Kidney (tissue), 14 donors: ENCODE measurements around the gene PHF21A. TPM values are rescaled to one million over a fixed set of nuclear protein-coding genes. Genes with fewer than 3 reads are reported as not detected.
"Not testable (repeated sequence)": the region's sequence is repeated elsewhere in the genome, so short reads cannot be mapped to it uniquely, and the experiment has no call there.

ENCODE experiments used
- DNase-seq, 5 donors: peaks; one replicate each; pipeline ENCODE4 v3.0.0-alpha.2; 2013 to 2020
- FAIRE-seq: peaks from 2 replicates; lab custom pipeline; 2012; peaks lifted over from hg19 to GRCh38; lab: Jason Lieb, UNC
- H3K27ac ChIP-seq, 2 donors: one replicate each; pipeline ENCODE4 v1.7.0; 2013; ENCODE audit warnings: low read depth in 2 of 2, low read length in 2 of 2, inconsistent platforms in 1 of 2
- H3K27me3 ChIP-seq: one replicate; pipeline ENCODE4 v1.7.1; 2013; ENCODE audit warnings: low read length, inconsistent platforms; ENCODE audit not compliant: control insufficient read depth, insufficient read depth
- H3K36me3 ChIP-seq, 3 donors: one replicate each; pipeline versions ENCODE4 v1.7.0 to v1.7.1; 2013; ENCODE audit warnings: low read length in 3 of 3, control low read depth in 1 of 3, inconsistent platforms in 1 of 3; ENCODE audit not compliant: insufficient read depth in 3 of 3, control insufficient read depth in 2 of 3
- H3K4me1 ChIP-seq, 3 donors: one replicate each; pipeline versions ENCODE4 v1.7.0 to v1.7.1; 2013; ENCODE audit warnings: low read length in 3 of 3, inconsistent platforms in 1 of 3, low read depth in 1 of 3; ENCODE audit not compliant: control insufficient read depth in 2 of 3, insufficient read depth in 2 of 3
- H3K4me3 ChIP-seq, 3 donors: one replicate each; pipeline versions ENCODE4 v1.7.0 to v1.8.1; 2013; ENCODE audit warnings: low read length in 3 of 3, control low read depth in 1 of 3, inconsistent platforms in 1 of 3
- H3K9ac ChIP-seq, 3 donors: one replicate each; pipeline versions ENCODE4 v1.7.0 to v1.7.1; 2013; ENCODE audit warnings: low read length in 3 of 3, control low read depth in 1 of 3, inconsistent platforms in 1 of 3
- H3K9me3 ChIP-seq, 3 donors: one replicate each; pipeline versions ENCODE4 v1.7.0 to v1.7.1; 2013; ENCODE audit warnings: low read length in 3 of 3, control low read depth in 1 of 3, inconsistent platforms in 1 of 3; ENCODE audit not compliant: control insufficient read depth in 2 of 3, insufficient read depth in 1 of 3
- CTCF ChIP-seq: IDR thresholded peaks from 3 replicates; pipeline ENCODE4 v1.5.1; 2012; ENCODE audit warnings: mild to moderate bottlenecking, moderate library complexity, borderline replicate concordance; ENCODE audit not compliant: insufficient read depth; ENCODE audit errors: extremely low read depth
- intact Hi-C: fragments of 100-400 bp; cut with DNase I; formaldehyde crosslinking; loops from one replicate; pipeline ENCODE4 v1.11.1; 2022
- polyA plus RNA-seq: library from polyadenylated mRNA; stranded (reverse); fragments of 350-450 nt; fragmentation: Illumina TruSeq; extraction: RNeasy Lipid Tissue Mini Kit (QIAGEN cat#74804); gene quantifications from one replicate; pipeline ENCODE4 v1.2.3, GENCODE V29; 2014; ENCODE audit warnings: low read depth, low replicate concordance; ENCODE audit not compliant: insufficient read depth
- total RNA-seq: library from RNA; stranded (reverse); fragmentation: NEBNext Ultra II Directional; extraction: Animal tissue kit (Norgen Biotek cat#: 25700); gene quantifications from one replicate; pipeline ENCODE4 v1.2.1, GENCODE V29; 2021
- donor health status: control.
- donor health status: control.
- donor health status: control.
- donor health status: control.
- donor health status: control.
- donor health status: DM: yes; HTN: yes; CAD: no.
- donor health status: Normal renal cell carcinoma (clear cell type).

PHF21A gene
- total and polyA plus RNA-seq, 2 donors from 2014 or later = 9.6 to 48.2 TPM

- no peak for TF ChIP-seq CTCF
- DNase-seq (peak in 1 of 5 donors; percentile 67), FAIRE-seq (no peak)
- H3K4me1 ChIP-seq = peaks cover 0 to 13% (median 4%) of the 10 kb centered on the region in 3 donors
- H3K4me3 ChIP-seq = no peak overlapping the region
- H3K9me3 ChIP-seq = no peaks in the 10 kb centered on the region
- H3K27me3 ChIP-seq = no peaks in the 10 kb centered on the region
- no peak overlapping the region for H3K9ac ChIP-seq
- intact Hi-C loops = no loop called here
- H3K27ac ChIP-seq = no peak overlapping the region
- H3K36me3 ChIP-seq = peaks cover 0 to 3% (median 0%) of the 10 kb centered on the region in 3 donors
These were observed 218.5 kb downstream of the PHF21A start for GRCh38 chr11:45902452-45903380.

GRCh38 chr11:45901626-45902025 is 219.6 kb downstream of the PHF21A start:
- no peak overlapping the region for H3K9ac ChIP-seq
- H3K36me3 ChIP-seq = peaks cover 0 to 3% (median 0%) of the 10 kb centered on the region in 3 donors
- H3K4me1 ChIP-seq = peaks cover 0 to 13% (median 4%) of the 10 kb centered on the region in 3 donors
- H3K27me3 ChIP-seq = no peaks in the 10 kb centered on the region
- intact Hi-C loops = no loop called here
- H3K9me3 ChIP-seq = no peaks in the 10 kb centered on the region
- DNase-seq = peak in 1 of 5 donors; percentile 41
- H3K27ac ChIP-seq = no peak overlapping the region
- TF ChIP-seq CTCF = no peak
- H3K4me3 ChIP-seq = no peak overlapping the region
- FAIRE-seq = no peak

GRCh38 chr11:45900916-45901617 is 220.2 kb downstream of the PHF21A start:
- TF ChIP-seq CTCF = no peak
- H3K27me3 ChIP-seq = no peaks in the 10 kb centered on the region
- FAIRE-seq (no peak), DNase-seq (peak in 1 of 5 donors; percentile 75)
- peaks cover 0 to 3% (median 0%) of the 10 kb centered on the region in 3 donors for H3K36me3 ChIP-seq
- peak overlapping the region; percentile 5 to 55 (median 44) for H3K4me3 ChIP-seq
- peak overlapping the region in 1 of 3 donors; percentile 65 for H3K9ac ChIP-seq
- no peaks in the 10 kb centered on the region for H3K9me3 ChIP-seq
- H3K27ac ChIP-seq = no peak overlapping the region
- peaks cover 0 to 13% (median 4%) of the 10 kb centered on the region in 3 donors for H3K4me1 ChIP-seq
- intact Hi-C loops = no loop called here

GRCh38 chr11:45900175-45900800 is 221.0 kb downstream of the PHF21A start:
- peak; percentile 18 to 77 (median 38) for DNase-seq

More at GRCh38 chr11:45900175-45900800, 221.0 kb downstream of the PHF21A start:
- H3K27me3 ChIP-seq, FAIRE-seq, H3K36me3 ChIP-seq, intact Hi-C loops, H3K9me3 ChIP-seq, H3K27ac ChIP-seq: not testable (repeated sequence)
- Histone ChIP-seq H3K9ac (peak overlapping the region in 1 of 3 donors; percentile 65), H3K4me3 (peak overlapping the region; percentile 5 to 55 (median 44)), H3K4me1 (peaks cover 0 to 13% (median 4%) of the 10 kb centered on the region in 3 donors)
